ENCODE results near the gene ADPGK.
"Not testable (repeated sequence)": the region's sequence is repeated elsewhere in the genome, so short reads cannot be mapped to it uniquely, and the experiment has no call there.

Gene ADPGK

DNA sequence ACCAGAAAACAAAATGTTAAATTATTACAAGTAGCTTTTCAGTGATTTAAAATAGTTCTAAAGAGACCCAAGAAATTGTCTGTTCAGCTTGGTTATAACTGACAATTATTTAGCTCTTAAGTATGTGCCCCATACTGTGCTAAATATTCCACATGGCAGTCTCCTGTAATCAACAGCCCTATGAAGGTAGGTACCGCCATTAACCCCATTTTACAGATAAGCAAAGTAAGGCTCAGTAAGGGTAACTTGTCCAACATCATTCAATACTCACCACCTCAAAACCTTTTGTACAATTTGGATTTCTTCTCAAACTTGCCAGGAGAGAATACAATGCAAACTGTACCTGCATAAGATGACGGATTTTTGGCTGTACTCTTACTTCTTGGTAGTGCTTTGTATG is 33.9 kb downstream of the ADPGK start:
- no peak for DNase-seq (ENCODE audit: low spot score)

DNA sequence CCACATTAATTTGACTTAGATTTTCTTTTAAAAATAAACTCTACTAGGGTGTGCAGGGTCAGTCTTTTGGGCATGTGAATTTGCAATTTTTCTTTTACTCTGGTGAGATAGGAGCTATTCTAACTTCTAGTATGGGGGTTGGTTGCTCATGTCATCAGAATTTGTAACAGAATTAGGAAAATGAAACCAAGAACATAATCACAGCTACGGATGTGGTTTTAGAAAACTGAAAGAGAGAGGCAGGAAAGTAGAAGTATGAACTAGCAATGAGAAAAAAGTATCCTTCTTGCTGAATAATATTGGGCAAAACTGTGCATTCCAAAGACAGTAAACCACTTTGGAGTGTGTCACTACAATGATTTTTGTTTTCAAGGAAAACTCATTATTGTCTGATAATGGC is 43.3 kb downstream of the ADPGK start:
- DNase-seq (ENCODE audit: low spot score), result peak; percentile 49

DNA sequence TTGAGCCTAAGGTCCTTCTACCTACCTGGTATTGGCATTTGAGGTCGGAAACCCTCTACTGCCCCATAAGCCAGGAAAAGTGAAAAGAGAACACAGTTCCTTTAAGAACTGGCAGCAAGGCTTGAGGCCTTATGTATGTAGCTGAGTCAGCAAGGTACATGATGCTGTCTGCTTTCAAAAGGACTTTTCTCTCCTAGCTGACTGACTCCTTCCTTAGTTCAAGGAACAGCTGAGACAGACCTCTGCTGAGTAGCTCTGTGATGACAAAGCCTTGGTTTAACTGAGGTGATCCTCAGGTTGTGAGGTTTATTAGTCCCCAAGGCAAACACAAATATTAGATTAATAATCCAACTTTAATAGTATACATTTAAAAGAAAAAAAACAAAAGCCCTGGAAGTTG is 45.8 kb downstream of the ADPGK start:
- no peak for DNase-seq (ENCODE audit: low spot score)

DNA sequence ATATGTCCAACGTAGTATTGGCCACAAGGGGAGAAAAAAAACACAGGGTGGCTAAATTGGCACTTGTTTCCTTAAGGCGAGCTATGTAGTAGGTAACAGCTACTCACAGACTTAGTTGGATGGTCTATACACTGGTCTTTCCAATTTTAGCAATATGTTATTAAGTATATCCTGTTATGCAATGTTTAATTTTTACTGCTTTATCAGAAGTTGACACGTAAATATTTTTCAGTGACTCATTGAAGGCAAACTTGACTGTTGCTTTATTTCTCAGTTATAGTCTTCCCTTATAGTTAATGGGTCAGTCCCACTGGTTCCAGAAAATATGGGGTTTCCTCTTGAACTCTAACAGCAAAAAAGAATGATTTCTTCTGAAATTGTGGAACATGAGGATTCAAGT is 46.5 kb downstream of the ADPGK start:
- no peak for DNase-seq (ENCODE audit: low spot score)

DNA sequence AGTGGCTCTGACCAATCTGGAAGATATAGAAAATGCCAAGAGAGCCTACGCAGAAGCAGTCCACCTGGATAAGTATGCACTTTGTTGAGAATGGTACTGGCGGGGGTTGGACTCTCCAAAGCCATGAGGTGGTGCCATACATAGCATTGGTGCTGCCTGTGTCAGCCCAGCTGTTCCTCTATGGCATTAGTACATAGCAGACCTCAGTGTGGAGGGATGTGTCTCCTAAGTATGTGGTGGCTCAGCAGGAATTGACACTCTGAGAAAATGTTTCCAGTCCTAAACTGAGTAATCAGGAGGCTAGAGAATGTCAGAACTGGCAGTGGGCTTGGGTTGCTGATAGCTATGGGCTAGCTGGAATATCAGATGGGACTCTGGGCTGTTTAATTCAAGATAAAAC is 48.4 kb downstream of the ADPGK start:
- DNase-seq (ENCODE audit: low spot score), result no peak

DNA sequence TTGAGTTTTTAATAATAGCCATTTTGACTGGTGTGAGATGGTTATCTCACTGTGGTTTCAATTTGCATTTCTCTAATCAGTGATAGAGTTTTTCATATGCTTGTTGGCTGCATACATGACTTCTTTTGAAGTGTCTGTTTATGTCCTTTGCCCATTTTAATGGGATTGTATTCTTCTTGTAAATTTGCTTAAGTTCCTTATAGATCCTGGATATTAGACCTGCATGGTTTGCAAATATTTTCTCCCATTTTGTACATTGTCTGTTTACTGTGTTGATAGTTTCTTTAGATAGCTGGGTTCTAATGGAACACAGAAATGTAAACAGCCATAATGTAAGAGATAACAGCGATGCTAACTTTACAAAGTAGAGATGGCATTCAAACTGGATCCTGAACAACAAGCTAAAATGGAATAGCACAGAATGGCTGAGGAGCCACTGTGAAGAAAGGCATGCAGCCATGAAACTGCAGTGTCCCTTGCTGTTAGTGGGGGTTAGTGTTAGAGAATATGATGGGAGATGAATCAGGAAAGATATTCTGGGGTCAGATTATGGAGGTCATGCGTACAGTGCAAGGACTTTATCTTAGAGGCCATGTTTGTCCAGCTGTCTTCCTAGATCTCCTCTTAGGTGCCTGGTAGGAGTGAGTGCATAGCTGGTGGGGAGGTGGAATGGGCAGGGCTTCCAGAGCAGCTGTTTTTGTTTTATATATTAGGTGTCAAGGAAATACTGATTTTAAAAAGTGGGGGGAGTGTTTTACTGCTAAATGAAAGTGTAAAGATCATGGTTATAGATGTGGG is 49.4 kb downstream of the ADPGK start:
- DNase-seq (ENCODE audit: low spot score), result no peak

DNA sequence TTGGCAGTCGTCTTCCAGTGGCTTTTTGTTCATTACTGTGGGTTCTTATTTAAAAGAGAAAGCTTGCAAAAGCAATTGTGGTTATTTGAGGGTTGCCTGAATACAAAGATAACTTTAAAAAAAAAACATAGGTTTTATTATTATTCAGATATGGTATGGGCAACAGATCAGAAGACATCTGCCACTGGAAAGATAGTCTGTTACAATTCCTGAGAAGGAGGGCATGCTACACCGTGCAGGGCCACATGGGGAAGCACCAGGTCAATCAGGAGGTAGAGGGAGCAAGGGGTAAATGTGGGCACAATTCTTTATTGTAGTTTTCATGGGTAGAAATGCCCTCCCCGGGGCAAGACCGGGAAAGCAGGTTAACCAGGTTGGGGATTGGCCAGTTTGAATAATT is 51.0 kb downstream of the ADPGK start:
- no peak for DNase-seq (ENCODE audit: low spot score)

DNA sequence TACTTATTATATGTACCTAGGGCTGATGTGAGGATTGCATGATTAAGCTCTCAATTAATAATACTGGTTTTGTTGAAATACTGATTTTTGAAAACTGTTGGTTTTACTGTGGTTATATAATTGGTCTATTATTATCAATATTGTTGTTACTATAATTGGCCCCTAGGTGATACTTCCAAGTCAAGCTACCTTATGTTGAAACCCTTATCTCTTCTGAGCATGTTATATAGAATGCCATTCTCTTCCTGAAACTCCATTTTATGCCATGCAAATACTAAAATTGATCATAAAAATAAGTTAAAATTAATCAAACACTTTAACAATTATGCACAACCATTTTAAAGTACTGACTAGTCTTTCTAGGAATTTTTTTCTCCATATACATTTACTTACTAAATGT is 51.5 kb downstream of the ADPGK start:
- DNase-seq (ENCODE audit: low spot score), result no peak

DNA sequence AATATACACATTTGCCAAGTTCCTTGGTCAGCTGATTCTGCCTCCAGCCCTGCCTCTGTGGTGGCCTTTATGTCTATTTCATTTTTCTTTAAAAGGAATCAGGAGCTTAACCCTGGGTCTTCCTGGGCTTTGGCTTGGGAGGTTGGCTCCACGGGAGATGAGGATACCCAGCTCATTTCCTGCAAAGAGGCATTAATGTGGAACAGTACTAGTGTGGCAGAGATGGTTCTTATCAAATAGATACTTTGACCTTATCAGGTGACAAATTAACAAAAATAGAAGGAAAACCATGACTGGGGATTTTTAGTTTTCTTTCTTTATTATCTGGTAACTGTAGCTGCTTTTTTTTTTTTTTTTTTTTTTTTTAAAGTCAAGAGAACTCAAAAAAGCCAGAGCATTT is 54.7 kb downstream of the ADPGK start:
- no peak for DNase-seq (ENCODE audit: low spot score)

DNA sequence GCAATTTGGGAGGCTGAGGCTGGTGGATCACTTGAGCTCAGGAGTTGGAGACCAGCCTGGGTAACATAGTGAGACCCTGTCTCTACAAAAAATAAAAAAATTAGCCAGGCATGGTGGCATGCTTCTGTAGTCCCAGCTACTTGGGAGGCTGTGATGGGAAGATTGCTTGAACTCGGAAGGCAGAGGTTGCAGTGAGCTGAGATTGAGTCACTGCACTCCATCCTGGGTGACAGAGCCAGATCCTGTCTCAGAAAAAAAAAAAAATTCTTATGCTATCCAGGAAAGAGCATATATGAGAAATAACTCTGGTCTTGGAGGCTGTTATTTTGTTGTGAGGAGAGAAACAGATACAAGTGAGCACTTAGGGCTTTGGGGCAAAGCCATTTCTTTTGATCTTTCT is 55.3 kb downstream of the ADPGK start:
- DNase-seq (ENCODE audit: low spot score), result not testable (repeated sequence)

DNA sequence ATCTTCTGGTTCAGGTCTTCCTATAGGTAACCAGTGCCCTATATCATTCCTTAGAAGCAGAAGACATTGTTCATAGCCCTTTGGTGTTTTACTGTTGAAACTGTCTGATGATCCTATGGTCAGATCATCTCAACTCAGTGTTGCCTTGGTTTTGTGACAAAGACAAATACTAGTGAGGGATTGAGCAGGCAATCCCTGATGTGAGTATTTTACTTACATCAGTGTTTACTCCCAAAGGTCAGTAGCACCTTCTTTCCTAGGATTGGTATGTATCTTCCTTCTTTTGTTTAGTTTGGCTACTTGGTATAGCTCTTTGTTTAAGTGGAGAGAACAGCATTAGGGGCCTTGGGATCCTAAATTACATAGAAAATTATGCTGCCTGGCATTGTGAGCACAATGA is 56.4 kb downstream of the ADPGK start:
- DNase-seq (ENCODE audit: low spot score), result no peak

DNA sequence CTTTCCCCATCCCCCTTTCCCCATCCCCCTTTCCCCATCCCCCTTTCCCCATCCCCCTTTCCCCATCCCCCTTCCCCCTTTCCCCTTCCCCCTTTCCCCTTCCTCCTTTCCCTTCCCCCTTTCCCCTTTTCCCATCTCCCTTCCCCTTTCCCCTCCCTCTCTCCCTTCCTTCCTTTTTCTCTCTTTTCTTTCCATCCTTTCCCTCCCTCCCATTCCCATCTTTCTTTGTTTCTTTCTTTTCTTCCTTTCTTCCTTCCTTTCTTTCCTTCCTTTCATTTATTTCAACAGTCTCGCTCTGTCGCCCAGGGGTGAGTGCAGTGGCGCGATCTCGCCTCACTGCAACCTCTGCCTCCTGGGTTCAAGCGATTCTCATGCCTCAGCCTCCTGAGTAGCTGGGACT is 57.7 kb downstream of the ADPGK start:
- DNase-seq (ENCODE audit: low spot score), result not testable (repeated sequence)

DNA sequence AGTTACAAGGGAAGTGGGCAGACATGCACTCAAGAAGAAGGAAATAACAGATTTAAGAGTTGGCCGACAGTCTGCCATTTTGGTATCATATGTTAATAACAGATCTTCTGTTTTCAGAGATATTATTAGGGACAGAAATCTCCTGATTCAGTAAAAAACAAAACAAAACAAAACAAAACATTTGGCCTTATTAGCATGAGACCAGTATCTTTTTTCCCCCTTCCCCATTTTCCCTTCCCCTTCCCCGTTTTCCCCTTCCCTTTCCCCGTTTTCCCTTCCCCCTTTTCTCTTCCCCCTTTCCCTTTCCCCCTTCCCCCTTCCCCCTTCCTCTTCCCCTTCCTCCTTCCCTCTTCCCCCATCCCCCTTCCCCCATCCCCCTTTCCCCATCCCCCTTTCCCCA is 58.1 kb downstream of the ADPGK start:
- DNase-seq (ENCODE audit: low spot score), result no peak

DNA sequence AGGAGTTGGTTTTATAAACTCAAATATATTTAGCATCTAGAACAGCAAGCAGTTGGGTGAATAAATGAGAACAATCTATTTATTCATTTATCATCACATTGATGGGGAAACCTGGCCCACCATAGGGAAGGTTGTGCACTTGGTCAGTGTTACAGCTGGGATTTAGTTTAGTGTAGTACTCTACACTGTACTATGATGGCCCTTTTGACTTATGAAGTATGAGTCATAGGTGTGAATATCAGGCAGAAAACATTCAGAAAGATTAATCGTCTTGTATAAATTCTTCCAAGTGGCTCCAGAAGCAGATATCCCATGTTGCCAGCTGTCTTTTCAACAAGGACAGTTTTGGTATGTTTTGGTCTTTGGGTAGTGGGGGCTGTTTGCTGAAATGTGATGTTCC is 59.5 kb downstream of the ADPGK start:
- no peak for DNase-seq (ENCODE audit: low spot score)

DNA sequence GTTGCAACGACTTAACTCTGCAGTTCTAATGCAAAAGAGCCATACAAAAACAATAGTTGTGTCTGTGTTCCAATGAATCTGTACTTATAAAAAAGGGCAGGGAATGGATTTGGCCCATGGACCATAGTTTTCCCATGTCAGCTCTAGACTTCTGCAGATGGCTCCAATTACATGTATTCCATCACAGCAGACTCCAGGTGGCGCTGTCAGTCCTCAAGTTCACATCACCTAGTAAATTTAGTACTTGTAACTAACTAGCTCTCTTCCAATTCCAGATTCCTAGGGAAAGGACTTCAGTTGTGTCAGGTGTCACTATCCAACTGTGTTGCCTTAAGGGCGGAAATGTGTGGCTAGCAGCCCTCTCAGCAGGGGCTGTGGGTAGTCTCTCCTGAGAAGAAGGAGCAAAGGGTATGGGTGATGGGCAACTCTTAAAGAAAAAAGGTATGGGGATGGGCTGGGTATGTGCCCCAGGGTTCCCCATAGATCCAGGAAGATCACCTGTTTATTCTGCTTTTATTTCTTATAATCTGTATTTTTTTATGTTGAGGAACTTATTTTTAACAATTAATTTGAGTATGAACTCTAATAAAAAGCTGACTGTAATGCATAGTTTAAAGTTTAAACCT is 61.4 kb downstream of the ADPGK start:
- peak; percentile 74 for DNase-seq (ENCODE audit: low spot score)

DNA sequence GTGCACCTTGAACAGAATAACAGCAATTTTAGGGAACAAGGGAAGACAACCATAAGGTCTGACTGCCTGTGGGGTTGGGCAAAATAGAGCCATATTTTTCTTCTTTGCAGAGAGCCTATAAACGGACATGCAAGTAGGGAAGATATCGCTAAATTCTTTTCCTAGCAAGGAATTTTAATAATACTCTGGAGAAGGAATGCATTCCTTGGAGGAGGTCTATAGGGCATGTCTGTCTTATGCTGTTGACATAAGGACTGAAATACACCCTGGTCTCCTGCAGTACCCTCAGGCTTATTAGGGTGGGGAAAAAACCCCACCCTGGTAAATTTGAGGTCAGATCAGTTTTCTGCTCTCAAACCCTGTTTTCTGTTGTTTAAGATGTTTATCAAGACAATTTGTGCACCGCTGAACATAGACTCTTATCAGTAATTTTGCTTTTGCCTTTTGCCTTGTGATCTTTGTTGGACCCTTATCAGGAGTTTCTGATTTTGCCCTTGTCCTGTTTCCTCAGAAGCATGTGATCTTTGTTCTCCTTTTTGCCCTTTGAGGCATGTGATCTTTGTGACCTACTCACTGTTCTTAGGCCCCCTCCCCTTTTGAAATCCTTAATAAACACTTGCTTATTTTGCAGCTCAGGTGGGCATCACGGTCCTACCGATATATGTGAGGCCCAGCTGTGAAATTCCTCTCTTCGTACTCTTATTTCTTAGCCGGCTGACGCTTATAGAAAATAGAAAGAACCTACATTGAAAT is 74.8 kb downstream of the ADPGK start:
- DNase-seq (ENCODE audit: low spot score), result not testable (repeated sequence)

DNA sequence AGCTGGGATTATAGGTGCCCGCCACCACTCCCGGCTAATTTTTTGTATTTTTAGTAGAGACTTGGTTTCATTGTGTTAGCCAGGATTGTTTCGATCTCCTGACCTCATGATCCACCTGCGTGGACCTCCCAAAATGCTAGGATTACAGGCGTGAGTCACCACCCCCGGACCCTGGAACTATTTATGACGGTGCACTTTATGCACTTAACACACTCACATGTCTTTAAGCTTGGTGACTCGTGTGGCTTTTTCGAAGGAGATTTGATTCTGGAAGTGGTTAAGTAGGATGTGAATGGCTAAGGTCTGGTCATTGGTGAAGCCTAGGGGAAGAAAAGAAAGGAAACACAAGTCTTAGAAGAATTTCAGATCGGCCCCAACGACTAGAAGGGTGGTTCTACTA is 77.3 kb downstream of the ADPGK start:
- no peak for DNase-seq (ENCODE audit: low spot score)

Data from NAMALWA (cell line).